ENCODE measurements around the gene ZMYND10.
A peak's percentile ranks its signal among the peaks of the same experiment; 100 is the strongest.

ZMYND10 gene

DNA sequence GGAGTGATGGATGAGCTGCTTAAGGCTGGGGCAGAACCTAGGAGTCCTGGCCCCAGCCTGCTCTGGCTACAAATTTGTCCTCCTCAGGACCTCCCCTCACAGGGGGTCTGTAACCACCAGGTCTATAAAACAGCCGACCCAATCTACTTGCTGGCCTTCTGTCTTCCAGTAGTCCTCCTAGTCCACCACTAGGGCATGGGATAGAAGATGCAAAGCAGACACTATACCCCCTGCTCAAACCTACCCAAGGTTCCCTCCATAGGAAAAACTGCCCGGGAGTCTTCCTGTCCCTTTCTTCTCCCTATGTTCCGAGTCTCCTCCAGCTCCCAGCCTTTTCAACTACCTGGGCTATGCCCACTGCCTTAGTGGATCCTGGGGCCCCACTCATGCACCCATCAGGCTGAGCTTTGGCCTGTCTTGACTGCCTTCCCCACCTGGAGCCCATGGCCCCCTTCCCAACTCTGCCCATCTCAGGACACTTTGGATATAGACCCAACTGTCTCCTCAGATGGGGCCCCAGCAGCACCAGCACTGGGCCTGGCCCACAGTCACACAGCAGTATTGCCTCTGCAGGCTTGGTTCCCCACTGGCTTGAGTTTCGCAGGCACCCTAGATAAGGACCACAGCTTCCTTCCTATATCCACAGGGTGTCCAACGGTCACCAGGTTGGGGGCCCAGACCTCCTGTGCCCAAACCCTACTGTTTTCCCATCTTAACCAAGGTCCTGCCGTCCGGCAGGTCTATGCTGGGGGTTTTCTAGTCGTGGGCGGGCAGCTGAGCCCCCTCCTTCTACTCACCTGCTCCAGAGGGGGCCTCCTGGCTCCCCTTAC is 47.4 kb downstream of the ZMYND10 start:
- peak overlapping the region; percentile 99 for H3K27ac Mint-ChIP-seq
- H3K36me3 Mint-ChIP-seq, result peaks cover 6% of the 10 kb centered on the region
- no peak for ATAC-seq
- H3K4me3 Mint-ChIP-seq, result peak overlapping the region; percentile 94
- no peaks in the 10 kb centered on the region for H3K27me3 Mint-ChIP-seq
- peaks cover 42% of the 10 kb centered on the region for H3K4me1 Mint-ChIP-seq
- H3K9me3 Mint-ChIP-seq, result no peaks in the 10 kb centered on the region

DNA sequence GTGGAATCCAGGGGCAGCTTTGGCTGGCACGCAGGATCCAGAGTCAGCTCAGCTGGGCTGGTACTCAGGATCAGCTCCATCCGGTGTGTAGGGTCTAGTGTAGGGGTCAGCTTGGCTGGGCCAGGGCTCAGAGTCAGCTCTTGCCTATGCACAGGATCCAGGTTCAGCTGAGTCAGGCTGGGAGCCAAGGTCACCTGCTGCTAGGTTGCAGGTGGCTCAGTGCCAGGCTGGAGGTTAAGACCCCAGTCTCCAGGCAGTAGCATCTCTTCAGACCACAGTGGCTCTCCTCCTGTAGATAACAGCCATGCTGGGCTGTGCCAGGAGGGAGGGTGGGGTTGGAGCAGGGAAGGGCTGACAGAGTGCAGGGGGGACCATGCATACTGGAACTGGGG is 48.2 kb downstream of the ZMYND10 start:
- Mint-ChIP-seq H3K27me3 (no peaks in the 10 kb centered on the region), H3K27ac (no peak overlapping the region), H3K36me3 (peaks cover 6% of the 10 kb centered on the region), H3K9me3 (no peaks in the 10 kb centered on the region), H3K4me3 (no peak overlapping the region), H3K4me1 (peaks cover 50% of the 10 kb centered on the region)
- no peak for ATAC-seq

DNA sequence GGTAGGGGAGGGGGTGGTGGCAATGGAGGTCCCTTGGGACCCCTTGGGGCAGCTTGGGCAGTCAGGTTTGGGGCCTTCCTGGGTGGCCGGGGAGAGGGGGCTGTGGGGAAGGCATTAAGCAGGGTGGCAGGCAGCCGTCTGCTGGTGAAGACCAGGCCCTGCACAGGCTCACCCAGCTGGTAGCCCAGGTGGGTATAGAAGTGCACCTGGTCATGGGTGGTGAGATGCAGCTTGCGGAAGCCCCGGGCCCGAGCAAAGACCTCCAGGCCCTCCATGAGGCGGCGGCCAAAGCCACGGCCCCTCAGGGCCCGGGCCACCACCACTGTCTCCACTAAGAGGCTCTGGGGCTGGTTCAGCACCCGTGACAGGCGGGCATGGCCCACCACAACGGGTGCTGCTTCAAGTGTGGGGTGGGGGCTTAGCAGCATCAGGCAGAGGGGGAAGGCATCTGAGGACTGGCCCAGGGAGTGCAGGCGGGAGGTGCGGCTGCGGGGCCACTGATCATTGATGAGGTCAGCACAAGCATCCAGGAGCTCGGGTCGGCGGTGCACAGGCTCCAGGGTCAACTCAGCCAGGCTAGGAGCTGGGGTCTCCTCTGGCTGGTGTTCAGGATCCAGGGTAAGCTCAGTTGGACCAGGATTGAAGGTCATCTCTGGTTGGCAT is 48.7 kb downstream of the ZMYND10 start:
- peaks cover 52% of the 10 kb centered on the region for H3K4me1 Mint-ChIP-seq
- no peak overlapping the region for H3K4me3 Mint-ChIP-seq
- H3K36me3 Mint-ChIP-seq, result peaks cover 6% of the 10 kb centered on the region
- H3K27ac Mint-ChIP-seq, result no peak overlapping the region
- no peaks in the 10 kb centered on the region for H3K9me3 Mint-ChIP-seq
- no peaks in the 10 kb centered on the region for H3K27me3 Mint-ChIP-seq
- ATAC-seq, result no peak

DNA sequence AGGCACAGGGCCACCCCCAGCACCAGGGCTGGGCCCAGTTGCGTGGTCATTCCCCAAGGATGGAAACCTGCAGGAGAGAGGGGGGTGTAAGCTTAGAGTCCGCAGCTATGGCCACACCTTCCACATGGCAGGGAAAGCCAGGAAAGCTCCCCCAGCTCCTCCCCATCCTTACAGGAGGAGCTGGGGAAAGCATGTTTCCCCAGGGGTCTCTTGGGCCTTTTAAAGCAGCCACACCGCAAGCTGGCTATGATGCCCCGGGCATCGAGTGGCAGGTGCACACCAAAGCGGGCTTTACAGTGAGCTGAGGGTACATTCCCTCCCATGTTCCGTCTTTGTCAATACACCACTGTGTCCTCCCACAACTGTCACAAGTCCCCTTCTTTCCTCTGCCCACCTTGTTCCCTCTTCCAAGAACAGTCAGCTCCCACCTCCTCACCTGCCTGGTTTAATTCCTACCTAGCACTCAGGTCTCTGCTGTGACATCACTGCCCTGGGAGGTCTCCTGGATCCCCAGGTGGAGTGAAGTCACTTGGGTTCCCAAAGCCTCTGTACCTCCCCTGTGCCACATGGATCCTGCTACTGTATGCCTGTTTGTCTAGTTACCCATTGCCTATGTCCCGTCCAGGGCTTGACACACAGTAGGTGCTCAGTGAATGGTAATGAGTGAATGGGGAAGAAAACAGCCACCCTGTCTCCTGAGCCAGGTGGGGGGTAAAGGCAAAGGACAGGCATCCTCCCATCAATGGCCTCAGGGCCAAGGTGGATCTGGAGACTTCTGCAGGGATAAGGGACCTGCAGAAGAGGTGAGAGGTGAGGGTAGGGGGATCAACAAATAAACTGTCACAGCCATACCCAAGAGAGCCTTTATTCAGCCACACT is 49.7 kb downstream of the ZMYND10 start:
- no peak overlapping the region for H3K4me3 Mint-ChIP-seq
- no peaks in the 10 kb centered on the region for H3K9me3 Mint-ChIP-seq
- peaks cover 12% of the 10 kb centered on the region for H3K36me3 Mint-ChIP-seq
- no peak overlapping the region for H3K27ac Mint-ChIP-seq
- ATAC-seq, result no peak
- no peaks in the 10 kb centered on the region for H3K27me3 Mint-ChIP-seq
- peaks cover 58% of the 10 kb centered on the region for H3K4me1 Mint-ChIP-seq

DNA sequence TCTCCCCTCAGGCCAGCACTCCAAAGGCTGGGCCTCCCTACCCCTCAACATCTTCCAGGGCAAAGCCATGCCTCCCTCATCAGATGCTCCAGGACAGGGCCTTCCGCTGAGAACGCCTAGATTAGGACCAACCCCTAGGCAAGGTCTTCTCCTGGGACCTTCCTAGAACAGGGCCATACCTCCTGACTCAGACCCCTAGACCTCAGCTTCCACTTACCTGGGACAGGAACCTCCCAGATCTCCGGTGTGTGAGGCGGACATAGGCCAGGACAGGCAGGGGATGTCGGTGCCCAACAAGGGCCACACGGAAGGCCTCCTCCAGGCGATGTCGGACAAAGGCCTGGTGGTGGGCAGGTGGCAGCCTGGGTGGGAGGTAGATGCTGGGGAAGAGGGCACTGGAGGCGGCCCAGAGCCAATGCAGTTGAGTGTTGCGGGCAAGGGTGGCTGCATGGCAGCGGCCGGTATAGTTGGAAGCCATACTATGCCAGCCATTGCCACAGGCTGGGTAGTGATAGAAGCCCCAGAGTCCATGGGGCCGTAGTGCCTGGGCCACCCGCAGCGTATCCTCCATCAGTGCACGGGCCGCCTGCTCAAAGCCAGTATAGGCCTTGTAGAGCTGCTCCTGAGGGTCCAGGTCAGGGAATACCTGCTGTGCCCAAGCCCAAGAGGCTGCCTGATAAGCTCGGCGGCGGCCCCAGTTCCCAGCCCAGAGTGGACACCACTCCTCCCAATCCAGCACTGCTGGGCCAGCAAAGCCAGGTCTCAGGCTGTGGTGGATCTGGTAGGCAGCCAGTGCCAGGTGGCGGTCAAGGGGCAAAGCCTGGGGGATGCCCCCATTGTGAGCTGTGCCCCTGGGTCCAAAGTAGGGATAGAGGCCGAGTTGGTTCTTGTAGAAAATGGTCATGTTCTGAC is 50.8 kb downstream of the ZMYND10 start:
- Mint-ChIP-seq H3K9me3 (no peaks in the 10 kb centered on the region), H3K27ac (no peak overlapping the region), H3K4me1 (peaks cover 54% of the 10 kb centered on the region), H3K4me3 (no peak overlapping the region), H3K27me3 (no peaks in the 10 kb centered on the region), H3K36me3 (peaks cover 12% of the 10 kb centered on the region)
- no peak for ATAC-seq

DNA sequence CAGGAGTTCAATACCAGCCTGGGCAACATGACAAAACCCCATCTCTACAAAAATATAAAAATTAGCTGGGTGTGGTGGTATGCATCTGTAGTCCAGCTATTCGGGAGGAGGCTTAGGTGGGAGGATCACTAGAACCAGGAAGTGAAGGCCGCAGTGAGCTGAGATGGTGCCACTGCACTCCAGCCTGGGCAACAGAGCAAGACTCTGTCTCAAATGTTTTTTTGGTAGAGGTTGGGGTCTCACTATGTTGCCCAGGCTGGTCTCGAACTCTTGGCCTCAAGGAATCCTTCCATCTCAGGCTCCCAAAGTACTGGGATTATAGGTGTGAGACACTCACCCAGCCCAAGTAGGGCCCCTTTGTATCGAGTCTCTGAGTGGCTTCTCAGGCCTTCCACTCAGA is 51.4 kb downstream of the ZMYND10 start:
- Mint-ChIP-seq H3K4me1 (peaks cover 53% of the 10 kb centered on the region), H3K36me3 (peaks cover 12% of the 10 kb centered on the region), H3K9me3 (no peaks in the 10 kb centered on the region), H3K27ac (no peak overlapping the region), H3K4me3 (no peak overlapping the region), H3K27me3 (no peaks in the 10 kb centered on the region)
- no peak for ATAC-seq

DNA sequence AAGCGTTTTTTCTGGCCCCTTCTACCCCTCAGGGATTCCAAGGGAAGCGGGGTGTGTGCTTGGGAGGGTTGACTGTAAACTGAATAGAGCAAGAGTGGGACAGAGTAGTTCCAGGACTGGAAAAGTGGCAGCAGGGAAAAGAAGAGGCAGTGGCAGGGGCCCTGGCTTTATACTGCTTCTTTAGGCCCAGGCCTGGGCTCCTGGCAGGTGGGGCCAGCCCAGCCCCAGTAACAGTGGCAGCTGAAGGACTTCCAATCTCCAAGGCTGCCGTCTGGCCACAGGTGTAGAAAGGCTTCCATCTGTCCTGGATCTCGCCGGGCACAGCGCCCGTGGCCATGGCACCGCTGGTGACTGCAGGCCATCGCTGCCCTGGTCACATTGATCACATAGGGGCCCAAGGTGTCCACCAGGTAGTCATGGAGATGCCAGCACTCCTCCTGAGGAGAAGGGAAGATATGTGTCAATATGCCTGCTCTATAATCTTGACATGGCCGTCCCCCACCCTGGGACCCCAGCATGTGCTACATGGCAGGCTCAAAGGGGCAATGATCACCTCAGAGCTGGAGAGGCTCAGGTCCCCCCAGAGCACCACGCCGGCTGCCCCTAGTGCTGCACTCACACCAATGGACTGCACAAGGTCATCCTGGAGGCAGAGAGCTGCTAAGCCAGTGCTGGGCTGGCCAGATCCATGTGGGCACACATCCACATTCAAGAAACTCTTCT is 52.3 kb downstream of the ZMYND10 start:
- H3K9me3 Mint-ChIP-seq, result no peaks in the 10 kb centered on the region
- peaks cover 19% of the 10 kb centered on the region for H3K36me3 Mint-ChIP-seq
- peak overlapping the region; percentile 95 for H3K27ac Mint-ChIP-seq
- peaks cover 49% of the 10 kb centered on the region for H3K4me1 Mint-ChIP-seq
- ATAC-seq, result no peak
- peak overlapping the region; percentile 94 for H3K4me3 Mint-ChIP-seq
- no peaks in the 10 kb centered on the region for H3K27me3 Mint-ChIP-seq

DNA sequence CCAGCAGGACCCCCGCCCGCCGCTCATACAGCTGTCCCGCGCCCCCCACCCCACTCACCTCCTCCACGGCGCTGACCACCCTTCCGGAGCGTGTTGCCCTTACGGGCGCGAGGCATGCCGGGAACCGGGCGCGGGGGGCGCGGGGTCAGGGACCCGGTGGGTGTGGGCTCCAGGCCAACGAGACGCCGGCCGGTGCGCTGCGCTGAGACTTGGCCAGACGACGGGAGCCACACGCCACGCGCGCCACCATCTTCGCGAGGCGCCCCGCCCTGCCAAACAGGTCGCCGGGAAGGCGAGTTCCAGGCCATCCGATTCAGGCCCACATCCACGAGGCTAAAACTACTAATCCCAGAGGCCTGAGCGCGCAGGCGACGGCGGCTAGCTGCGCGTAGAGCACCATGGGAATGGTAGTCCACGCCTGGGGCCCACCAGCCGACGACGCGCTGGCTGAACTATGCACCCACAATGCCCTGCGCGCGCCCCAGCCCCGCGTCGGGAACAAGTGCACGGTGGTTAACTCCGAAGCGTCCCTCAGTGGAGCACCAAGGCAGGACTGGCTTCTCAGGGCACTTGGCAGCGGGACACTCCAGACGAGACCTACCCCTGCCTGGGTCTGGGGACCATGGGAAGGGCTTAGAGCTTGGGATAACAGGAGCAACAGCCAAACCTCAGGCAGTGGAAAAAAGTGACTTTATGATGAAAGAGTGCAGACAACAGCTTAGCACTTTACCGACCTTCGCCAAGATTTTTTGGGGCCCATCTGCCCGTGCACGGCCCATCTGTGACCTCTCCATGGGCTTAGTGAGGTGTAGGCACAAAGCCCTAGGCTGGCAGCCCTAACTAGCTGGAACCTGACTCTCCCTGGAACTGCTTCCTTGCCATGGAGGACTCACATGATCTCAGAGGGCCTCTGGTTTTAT is 53.1 kb downstream of the ZMYND10 start, which contains the start of gene IFRD2:
TSS of gene IFRD2 (minus strand) at position 271 of the 920 bp plus-strand sequence. CDS start at position 116, 155 bp downstream.
- Mint-ChIP-seq H3K4me1 (peaks cover 41% of the 10 kb centered on the region), H3K27ac (peak within 1 kb of the TSS; percentile 95), H3K27me3 (no peaks in the 10 kb centered on the region), H3K36me3 (peaks cover 26% of the 10 kb centered on the region), H3K4me3 (peak within 1 kb of the TSS; percentile 94), H3K9me3 (no peaks in the 10 kb centered on the region)
- peak; percentile 99 for ATAC-seq
